Measurements from ENCODE around the gene RNF157.
"Not testable (repeated sequence)": the region's sequence is repeated elsewhere in the genome, so short reads cannot be mapped to it uniquely, and the experiment has no call there.

Gene RNF157

GRCh38 chr17:76232342-76232741 lies 8.0 kb downstream of the RNF157 start:
- no peak for DNase-seq

DNA sequence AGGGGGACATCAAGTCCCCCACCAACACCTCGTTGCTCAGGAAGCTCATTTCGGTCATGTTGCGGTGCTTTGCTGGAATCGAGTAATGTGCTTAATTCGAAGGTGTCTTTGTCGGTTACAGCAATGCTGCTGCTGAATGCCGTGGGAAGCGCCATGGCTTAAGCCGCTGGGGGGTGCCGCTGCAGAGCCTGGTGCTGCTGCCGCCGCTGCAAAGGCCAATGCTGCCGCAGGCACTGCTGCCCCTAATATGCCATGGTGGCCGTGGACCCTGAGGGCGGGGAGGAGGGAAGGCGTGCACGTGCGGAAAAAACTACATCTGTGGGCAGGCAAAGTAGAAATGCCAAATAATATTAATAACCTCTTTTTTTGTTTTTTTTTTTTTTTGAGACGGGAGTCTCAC lies 13.5 kb downstream of the RNF157 start:
- DNase-seq = not testable (repeated sequence)

- DNase-seq = not testable (repeated sequence)
Observed at GRCh38 chr17:76225373-76226086, 14.8 kb downstream of the RNF157 start.

- no peak for DNase-seq
Observed at GRCh38 chr17:76223802-76224201, 16.5 kb downstream of the RNF157 start.

DNA sequence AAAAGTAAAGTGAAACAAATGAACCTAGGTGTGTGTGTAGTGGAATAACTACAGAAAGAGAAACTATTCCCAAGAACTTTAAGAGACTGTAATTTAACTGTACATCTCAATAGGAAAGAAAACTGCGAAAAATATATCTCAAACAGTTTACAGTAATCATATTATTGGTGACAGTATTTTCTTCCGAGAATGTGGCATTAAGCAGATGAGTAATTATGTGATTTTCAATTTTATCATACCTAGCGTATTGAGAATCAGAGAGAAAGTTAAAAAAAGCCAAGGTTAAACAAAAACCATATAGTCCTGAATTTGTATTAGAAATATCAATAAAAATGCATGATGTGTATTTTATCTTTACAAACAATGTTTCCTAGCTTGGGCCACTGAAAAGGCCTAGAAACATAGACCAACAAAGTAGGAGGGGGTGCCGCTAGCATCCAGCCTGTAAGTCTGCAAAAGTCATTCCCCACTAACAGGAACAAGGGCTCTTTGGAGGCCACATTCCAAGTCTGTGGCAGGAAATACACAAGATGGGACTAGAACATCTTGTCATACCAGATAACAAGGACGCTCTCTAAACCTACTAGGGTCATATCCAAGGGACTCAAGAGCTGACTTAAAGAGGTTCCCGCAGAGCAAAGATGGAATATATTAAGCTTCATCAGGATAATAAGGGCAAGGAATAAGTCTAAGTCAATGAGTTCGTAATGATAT lies 20.5 kb downstream of the RNF157 start:
- no peak for DNase-seq

DNA sequence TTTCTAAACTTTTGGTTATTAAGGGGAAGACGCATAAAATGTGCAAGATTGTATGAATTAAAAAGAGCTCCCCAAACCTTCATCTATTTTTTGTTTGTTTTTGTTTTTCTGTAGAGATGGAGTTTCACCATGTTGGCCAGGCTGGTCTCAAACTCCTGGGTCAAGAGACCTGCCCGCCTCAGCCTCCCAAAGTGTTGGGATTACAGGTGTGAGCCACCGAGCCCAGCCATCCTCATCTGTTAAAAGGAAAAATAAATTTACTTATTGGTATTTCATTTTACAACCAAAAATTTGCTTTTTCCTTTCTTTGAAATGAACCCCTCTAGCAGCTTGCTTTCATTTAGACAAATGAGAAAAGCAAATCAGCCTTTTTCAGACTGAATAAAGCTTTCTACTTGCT lies 23.2 kb downstream of the RNF157 start:
- no peak for DNase-seq

GRCh38 chr17:76213491-76213890 lies 26.8 kb downstream of the RNF157 start:
- no peak for DNase-seq

GRCh38 chr17:76208120-76208519 lies 32.2 kb downstream of the RNF157 start:
- DNase-seq = peak; percentile 12

DNA sequence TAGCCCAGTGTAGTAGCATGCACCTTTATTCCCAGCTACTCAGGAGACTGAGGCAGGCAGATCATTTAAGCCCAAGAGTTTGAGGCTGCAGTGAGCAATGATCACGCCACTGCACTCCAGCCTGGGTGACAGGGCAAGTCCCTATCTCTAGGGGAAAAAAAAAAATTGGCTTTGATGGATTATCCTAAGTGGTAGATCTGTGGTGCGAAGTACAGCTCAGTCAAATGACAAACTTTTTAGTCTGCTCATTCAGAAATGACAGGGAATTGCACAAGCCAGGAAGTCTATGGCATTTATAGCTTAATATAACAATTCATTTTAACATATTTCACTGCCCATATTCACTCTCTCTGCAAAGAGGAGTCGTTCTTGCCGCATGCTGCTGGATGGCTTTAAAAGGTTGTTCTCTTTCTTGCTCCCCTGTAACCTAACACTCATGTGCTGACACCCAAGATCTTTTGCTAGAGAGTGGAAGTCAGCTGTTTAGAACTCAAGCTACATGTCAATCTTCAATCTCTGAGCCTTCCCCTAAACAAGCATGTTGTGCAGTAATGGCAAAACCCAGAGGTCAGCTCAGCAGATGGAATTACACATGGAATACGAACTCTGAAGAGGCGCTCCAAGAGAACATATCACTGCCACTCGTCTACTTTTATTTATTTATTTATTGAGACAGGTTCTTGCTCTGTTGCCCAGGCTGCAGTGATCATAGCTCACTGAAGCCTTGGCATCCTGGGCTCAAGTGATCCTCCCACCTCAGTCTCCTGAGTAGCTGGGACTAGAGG lies 32.8 kb downstream of the RNF157 start:
- DNase-seq = no peak

- DNase-seq = not testable (repeated sequence)
Observed at GRCh38 chr17:76205542-76206144, 34.6 kb downstream of the RNF157 start.

- DNase-seq = no peak
Observed at GRCh38 chr17:76204277-76204676, 36.0 kb downstream of the RNF157 start.

DNA sequence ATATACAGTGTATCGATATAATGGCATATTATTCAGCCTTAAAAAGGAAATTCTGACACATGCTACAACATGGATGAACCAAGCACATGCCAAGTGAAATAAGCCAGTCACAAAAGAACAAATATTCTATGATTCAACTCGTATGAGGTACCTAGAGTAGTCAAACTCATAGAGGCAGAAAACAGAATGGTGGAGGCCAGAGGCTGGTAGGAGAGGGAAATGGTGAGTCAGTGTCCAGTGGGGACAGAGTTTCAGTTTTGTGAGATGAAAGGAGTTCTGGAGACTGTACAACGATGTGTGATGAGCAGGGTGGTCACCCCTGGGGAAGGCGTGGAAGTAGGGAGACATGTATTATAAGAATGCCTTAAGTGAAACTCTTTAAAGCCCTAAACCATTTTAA lies 39.9 kb downstream of the RNF157 start:
- DNase-seq = no peak

GRCh38 chr17:76199469-76199868 lies 40.8 kb downstream of the RNF157 start:
- DNase-seq = no peak

GRCh38 chr17:76198702-76199101 lies 41.6 kb downstream of the RNF157 start:
- no peak for DNase-seq

DNA sequence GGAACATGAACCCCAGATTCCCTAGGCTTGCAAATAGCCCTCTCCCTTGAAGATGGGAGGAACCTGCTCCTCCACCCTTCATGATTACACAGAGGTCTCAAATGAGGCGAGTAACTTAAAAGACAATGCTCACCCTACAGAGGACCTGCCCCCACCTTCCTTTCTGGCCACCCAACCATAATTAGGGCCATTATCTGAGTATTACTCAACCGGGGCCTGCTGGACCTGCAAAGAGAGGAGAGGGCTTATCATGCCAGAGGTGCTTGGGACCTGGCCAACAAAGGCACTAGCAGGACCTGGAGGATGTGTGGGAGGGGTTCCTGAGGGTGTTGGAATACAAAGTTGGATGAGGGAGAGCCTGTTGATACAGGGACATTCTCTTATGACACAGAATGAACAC lies 42.4 kb downstream of the RNF157 start:
- DNase-seq = no peak

DNA sequence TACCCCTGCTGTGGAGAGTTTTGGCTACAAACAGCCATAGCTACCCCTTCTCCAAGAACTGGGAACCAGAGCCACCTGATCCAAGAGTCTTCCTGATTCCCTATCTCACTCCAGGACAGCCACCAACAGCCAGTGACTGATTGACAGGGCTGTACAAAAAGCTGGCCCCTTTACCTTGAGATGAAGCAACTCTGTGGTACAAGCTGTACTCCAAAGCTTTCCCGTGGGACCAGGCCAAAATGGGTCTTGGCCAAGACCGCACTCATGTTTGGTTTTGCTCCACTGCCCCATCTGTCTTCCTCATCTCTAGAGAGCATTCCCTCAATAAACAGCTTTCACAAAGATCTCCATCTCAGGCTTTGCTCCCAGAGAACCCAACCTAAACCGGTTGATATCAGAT lies 43.6 kb downstream of the RNF157 start:
- DNase-seq = no peak

DNA sequence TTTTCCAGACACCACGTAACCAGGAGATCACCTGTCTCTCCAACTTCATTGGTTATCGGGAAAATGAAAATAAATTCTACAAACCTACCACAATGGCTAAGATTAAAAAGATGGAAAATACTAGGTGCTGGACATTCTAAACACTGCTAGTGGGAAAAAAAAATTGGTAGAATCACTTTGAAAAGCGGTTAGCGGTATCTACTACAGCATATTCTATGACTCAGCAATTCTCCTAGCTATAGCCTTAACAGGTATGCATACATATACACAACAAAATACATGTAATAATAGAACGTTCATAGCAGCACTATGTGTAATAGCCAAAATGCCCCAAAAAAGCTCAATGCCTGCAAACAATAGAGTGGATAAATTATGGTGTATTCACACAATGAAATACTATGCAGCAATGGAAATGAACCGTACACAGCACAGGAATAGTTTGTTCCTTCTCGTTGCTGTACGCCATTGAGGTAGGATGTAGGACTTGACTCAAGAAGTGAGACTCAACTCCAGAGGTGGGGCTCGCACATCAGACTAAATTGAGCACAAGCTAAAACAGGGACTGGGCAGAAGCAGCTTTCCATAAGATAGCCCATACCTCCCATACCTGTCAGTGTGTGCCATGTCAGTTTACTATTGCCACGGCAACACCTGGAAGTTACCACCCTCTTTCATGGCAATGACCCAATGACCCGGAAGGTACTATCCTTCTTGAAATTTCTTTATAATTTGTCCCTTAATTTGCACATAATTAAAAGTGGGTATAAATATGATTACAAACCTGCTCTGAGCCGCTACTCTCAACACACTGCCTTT lies 44.8 kb downstream of the RNF157 start:
- no peak for DNase-seq

DNA sequence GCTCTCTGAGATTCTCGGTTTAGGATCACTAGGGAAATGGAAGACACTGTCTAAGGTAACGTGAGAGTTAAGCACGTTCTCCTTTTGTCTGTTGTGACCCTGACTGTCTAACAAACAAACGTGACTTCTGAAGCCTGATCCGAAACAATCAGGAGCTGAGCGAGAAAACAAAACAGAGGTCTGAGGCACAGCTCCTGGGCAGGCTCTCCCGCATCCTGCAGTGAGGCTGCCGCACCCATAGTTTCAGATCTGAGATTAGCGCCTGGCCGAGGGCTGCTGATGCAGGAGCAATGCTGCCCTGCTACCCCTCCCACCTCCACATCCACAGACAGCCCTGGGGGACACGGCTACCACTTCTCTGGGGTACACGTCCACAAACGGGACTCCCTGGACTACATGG lies 46.7 kb downstream of the RNF157 start:
- DNase-seq = no peak

- no peak for DNase-seq
Observed at GRCh38 chr17:76191896-76192295, 48.4 kb downstream of the RNF157 start.

DNA sequence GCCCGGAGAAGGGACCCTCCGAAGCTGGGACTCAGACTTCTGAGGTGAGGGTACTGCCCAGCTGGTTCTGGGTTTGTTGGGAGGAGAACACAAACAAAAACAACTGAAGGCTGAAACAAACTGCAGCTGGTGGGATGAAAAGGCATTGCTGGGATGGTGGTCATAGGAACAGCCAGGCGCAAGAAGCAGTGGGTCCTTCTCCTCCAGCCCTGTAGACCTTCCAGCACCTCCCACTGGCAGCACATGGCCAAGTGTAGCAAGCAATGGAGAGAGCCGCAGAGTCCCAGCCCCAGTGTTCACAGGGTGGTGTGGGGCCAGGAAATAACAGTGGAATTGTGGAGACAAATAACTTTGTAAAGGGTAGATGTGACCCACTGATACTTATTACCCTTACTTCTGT lies 50.6 kb downstream of the RNF157 start:
- no peak for DNase-seq

DNA sequence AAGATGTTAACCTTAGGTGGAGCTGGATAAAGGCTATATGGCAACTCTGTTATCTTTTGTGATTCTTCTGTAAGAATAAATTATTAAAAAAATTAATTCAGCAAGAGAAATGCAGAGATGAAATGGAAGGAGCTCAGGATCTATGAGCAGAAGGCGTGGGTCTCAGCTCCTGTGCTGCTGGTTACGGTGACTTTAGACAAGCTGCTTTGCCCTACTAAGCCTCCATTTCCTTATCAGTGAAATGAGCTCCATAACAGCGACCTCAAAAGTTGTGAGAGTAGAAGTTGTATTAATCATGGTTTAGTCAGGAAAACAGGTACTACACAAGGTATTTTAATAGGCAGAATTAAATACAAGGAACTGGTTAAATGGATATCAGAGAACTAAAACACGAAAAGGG lies 51.0 kb downstream of the RNF157 start:
- DNase-seq = no peak

DNA sequence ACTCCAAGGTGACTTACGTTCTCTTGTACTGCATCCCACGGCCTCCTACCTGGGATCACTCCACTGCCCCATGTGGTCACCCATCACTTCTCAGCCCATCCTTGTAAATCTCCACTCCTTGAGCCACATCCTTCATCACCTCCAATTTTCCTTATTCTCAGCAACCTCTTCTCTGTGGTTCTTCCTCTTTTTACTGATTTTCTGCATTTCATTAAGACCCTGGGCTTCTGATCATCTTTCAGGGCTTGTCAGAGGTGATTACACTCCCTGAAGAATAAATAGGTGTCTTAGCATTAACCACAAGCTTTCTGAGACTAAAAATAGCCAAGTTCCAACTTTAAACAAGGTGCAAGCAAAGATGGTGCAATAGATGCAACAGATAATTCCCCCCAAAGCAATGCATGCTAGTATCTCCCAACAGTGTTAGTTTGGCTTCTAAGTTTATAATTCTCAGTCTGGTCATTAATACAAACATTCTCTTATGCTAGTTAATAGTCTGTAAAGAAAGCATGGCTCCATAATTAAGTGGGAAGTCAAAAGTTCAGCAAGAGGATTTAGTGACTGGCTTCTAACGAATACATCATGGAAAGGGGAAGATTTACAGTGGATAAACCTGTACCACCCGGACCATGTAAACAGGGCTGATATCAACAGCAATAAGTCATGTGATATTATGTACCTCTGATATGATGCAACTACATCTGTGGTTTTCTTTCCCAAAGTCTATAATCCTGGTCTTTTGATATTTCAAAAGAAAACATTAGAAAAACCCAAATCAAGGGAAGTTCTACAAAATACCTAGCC lies 51.9 kb downstream of the RNF157 start:
- peak; percentile 13 for DNase-seq
